HG03139 (cell line): Measurements from ENCODE around the gene ADD3.
"Not testable (repeated sequence)": the region's sequence is repeated elsewhere in the genome, so short reads cannot be mapped to it uniquely, and the experiment has no call there.

Experiments used
- ATAC-seq: cut with Tn5 transposase; IDR thresholded peaks from one replicate; pipeline ENCODE4 v1.9.1; 2021; ENCODE audit not compliant: unreplicated experiment

The ADD3 gene

DNA sequence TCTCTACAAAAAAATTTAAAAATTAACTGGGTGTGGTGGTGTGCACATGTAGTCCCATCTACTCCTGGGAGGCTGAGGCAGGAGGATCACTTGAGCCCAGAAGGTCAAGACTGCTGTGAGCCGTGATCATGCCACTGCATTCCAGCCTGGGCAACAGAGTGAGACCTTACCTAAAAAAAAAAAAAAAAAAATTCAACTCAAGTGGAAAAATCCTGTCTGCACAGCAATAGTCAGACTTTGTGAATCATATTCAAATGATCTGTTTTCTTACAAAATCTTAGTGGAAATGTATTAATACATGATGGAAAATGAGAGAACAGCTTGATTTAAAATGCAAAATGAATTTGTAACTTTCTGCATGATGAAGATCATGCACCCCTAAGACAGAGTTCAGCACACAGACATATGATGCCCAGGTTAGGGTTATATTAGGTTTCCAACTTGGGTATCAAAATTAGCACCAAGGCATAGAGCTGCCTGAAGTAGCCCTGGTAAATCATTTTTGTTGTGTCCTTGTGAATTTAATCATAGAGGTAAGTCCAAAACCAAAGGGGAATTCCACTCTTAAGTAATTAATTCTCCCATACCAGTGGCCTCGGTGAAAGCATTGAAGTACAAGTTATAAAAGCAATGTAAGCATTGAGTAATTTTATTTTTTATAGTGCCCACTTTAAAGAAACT, 93.8 kb downstream of the ADD3 start:
- no peak for ATAC-seq

DNA sequence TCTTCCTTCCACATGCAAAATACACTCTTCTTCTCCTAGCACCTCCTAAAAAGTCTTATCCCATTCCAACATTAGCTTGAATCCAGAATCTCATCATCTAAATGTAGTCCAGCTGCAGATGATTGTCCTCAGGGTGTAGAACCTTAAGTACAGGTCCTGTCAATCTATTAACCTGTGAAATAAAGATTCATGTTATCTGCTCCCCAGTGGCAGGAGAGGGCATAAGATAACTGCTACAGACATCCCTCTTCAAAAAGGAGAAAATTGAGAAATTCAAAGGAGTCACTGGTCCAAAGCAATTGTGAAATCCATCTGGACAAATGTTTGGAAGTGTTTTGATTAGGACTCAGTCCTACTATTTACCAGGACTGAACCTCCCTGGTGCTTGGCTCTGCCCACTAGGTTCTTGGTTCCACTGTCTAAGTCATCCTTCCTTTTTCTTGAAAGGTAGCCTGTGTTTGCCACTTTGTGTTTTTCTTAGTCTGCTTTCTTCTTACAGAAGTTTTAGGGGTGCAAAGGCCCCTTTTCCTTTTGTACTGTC, 96.2 kb downstream of the ADD3 start:
- no peak for ATAC-seq

DNA sequence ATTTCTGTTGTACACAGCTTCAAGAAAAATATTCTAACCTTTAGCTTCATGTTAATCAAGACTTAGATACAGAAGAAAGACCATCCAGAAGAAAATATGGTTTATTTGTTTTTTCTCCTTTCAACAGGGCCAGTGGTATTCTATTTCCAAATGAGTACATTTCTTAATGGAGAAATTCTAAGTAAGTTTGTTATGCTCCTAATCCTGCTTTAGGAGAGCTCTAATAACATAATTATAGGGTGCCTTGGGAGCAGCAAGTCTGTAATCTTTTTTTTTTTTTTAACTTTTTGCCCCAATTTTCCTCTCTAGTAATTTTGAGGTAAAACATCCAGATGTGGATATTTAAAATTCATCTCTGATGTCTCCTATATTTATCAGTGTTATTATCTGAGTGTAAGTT, 98.1 kb downstream of the ADD3 start:
- no peak for ATAC-seq

DNA sequence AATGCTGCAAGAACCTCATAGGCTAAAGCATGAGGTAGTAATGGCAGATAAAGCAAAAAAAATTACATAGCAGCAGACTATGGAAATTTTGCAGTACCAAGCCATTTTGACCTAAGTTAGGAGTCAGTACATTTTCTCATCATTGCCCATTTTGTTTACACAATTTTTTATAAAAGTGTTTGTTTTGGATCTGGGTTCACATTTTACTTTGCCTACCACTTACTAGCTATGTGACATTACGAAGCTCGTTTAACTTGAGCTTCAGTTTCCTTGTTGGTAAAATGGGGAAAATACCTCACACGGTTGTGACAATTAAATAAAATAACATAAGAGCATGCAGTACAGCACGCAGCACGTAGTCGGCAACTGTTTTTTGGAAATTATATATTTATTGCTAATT, 99.6 kb downstream of the ADD3 start:
- ATAC-seq, result no peak

DNA sequence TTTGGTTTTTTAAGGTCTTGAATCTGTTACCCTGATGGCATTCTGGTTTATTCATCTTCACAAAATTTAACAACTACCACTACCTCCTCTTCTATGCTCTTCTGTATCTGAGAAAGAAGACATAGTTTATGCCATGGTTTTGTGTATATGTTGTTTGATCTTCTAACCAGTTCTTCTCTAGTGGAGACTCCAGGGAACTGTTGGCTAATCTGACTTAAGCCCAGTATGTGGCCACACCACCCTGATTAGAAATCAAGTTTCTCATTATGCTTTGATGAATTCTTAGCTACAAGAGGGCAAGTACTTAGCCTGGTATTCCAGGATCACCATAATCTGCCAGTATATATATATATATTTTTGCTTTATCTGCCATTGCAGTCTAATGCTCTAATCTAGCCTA, 100.1 kb downstream of the ADD3 start:
- no peak for ATAC-seq

DNA sequence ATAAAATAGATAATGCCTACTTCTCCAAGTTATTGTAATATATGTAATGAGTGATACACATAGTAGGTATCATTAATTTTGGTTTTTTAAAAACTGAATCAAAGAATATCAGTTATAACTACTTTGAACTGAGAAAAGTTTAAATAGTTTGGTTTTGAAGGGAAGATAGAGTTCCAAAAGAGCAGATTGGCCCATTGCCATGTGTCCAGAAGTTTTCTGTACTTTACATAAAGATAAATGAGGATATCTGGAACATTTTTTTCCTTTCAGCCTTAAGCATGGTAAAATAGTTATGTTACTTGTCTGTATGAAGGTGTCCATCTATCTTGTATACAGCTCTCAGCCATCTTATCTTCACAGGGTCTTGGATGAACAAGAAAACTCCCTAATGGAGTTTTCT, 101.7 kb downstream of the ADD3 start:
- no peak for ATAC-seq

DNA sequence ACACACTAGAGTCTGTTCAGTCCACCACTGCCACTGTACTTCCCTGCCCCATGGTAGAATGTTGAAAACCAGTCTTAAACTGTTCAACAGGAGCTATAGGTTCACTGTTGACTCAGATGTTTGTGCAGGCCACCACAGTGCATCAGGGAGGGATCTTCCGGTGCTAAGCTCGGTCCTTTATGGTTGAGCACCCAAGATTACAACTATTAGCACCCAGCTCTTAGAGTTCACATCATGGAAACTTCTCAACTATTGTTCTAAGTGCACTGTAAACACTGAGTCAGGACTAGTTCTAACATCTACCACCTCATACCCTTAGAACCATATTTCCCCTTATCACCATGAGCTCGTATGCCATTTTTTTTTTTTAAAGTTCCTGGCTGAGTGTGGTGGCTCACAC, 102.6 kb downstream of the ADD3 start:
- ATAC-seq, result no peak

DNA sequence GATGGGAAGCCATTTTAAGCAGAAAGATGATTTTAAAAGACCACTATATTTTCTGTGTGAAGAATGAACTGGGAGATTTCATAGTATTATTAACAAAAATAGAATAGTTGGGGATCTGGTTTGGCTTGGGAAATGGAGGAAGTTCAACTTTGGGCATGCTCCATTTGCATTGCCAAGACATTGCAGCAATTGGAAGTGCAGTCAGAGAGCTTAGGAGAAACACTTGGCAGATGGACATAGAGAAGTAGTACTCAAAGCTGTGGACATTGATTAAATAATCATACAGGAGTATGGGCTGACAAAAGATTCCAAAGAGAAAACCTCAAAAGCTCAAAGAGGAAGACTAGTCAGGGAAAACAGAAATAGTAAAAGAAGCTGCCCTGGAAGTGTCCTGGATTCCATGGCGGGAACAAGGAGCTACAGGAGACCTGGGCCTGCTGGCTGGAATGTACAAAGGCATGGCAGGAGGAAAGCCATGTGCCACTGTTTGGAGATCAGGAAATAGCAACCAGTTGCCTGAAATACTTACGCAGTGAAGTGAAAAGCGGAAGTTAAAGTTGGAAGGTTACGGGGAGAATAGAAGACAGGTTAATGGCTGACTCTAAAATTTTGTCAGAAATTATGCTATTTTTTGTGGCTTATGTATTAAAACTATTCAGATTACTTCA, 106.0 kb downstream of the ADD3 start:
- ATAC-seq, result no peak

DNA sequence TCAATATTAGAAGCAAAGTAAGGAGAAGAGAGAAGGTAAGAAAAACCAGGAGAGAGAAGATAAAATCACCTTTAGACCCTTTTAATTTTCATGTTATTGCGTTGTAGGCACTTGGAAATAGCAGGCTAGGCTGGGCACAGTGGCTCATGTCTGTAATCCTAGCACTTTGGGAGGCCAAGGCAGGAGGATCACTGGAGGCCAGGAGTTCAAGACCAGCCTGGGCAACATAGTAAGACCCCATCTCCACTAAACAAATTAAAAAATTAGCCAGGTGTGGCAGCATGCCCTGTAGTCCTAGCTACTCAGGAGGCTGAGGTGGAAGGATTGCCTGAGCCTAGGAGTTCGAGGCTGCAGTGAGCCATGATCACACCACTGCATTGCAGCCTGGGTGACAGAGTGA, 106.9 kb downstream of the ADD3 start:
- ATAC-seq, result not testable (repeated sequence)

DNA sequence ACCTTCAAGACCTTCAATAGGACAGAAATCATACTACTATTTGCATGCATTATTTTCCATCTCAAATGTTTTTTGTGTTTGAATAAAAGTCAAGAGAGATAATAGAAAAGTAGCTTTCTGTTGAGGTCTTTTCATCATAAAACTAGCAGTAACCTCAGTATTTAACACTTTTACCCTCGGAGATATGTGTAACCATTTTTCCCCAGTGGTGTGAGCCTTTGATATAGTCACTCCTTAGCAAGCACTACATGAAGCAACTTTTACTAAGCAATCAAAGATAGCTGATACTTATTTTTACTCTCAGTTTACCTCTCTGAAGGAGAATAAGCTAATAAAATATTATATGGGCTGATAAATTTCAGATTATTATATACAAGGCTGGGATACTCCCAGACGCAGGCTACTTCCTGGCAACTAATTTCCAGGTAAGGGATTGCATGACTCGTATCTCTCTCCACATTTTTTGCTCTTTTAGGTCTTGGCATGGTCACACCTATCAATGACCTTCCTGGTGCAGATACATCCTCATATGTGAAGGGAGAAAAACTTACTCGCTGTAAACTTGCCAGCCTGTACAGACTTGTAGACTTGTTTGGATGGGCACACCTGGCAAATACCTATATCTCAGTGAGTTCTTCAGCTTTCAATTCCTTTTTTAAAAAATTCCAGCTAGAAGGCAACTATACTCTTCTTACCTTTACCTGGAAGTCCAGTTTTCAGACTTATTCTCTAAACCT, 108.2 kb downstream of the ADD3 start:
- no peak for ATAC-seq

DNA sequence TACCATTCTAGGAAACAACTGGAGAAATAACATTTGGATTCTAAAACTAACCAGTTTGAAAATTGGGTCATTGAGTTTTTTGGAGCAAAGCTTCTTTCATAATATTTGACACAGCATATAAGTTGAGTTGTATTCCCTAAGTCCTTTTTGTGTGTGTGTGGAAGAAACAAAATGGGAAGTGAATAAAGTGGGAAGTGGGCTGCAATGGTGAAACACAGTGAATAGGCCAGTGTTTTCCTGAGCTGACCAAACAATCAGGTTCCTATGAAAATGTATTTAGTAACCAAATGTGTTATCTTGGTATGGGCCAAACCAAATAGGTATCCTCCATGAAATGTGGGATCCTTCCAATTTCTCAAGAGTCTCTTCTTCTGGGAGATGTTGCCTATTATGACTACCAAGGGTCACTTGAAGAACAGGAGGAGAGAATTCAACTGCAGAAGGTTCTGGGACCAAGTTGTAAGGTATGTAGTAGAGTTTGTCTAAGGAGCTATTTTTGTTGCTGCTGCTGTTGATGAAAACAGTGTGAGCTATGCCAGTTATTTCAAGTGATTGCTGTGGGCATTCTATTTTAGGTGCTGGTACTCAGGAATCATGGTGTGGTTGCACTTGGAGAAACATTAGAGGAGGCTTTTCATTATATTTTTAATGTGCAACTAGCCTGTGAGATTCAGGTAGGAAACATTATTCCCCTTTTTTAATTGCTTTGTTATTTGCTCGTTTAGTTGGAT, 111.3 kb downstream of the ADD3 start:
- no peak for ATAC-seq

DNA sequence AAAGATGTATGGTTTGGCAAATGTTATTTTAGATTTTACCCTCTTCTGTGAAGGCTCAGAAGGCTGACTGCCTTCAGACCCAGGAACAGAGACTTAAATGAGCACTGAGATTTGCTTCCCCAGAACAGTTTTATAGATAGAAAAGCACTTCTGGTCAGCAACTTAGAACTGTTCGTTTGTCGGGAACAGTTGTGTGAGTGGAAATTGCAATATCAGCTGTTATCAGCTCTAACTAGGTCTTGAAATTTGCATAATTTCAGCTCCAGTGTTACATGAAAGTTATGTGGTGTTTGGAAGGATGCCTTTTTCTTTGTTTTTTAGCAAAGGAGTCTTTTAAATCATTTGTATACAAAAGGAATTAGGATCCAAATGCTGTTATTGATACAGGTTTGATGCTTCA, 115.8 kb downstream of the ADD3 start:
- no peak for ATAC-seq

DNA sequence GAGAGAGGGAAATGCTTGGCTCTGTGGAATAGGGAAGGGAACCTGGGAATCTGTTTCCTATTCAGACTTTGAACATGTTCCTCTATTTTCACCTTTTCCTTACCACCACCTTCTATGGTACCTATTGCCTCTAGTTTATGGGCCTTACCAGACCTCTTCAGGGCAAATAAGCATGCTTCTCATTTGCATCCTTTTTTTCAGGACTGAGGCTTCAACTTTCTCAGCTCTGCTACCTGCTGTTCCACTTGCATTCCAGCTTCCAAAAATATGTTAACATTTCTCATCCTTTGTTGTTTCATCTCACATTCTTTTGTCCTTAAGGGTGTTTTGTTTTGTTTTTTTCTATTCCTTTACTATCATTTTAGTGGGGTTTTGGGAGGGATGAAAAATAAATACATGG, 121.7 kb downstream of the ADD3 start:
- ATAC-seq, result no peak

DNA sequence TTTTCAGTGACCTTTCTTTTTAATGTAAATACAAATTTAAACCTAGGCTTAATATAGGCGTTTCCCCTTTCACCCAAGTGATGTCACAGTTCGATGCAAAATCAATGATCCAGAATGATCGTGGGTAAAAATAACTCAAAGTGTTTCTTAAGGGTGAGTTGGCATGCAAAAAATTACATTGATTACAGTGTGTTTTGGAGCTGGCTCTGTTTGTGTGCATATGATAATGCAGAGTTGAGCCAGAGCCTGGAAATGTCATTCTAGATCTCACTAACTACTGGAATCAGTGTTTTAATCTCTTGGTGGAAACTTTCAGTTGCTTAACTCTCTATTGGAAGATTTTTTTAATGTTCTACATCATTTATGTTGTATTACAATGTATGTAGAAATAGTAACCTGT, 127.1 kb downstream of the ADD3 start:
- ATAC-seq, result no peak

DNA sequence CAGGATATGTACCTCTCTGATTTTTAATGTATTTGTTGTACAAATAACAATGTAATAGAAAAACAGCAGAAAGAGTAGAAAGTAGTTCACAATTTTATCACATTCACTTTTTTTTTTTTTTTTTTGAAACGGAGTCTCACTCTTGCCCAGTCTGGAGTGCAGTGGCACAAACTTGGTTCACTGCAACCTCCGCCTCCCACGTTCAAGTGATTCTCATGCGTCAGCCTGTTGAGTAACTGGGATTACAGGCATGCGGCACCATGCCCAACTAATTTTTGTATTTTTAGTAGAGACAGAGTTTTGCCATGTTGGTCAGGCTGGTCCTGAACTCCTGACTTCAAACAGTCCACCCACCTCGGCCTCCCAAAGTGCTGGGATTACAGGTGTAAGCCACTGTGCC, 128.1 kb downstream of the ADD3 start:
- ATAC-seq, result not testable (repeated sequence)

DNA sequence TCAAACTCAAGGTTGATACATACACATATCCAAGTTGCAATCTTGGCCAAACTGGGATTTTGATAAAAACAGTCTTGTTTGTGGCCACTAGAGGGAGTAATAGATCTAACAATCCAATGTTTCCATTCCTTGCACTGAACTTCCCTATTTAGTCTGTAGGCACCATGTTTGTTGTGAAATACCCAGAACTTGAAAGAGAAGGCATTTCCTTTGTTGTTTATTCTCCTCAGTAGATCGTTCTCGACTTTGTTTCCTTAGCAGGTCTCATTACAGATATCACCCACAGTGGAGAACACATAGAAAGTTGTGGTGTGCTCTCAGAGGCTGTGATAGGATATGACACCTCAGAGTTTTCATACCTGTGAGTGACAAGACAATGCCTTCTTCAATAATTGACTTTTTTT, 129.4 kb downstream of the ADD3 start:
- ATAC-seq, result peak; percentile 53

DNA sequence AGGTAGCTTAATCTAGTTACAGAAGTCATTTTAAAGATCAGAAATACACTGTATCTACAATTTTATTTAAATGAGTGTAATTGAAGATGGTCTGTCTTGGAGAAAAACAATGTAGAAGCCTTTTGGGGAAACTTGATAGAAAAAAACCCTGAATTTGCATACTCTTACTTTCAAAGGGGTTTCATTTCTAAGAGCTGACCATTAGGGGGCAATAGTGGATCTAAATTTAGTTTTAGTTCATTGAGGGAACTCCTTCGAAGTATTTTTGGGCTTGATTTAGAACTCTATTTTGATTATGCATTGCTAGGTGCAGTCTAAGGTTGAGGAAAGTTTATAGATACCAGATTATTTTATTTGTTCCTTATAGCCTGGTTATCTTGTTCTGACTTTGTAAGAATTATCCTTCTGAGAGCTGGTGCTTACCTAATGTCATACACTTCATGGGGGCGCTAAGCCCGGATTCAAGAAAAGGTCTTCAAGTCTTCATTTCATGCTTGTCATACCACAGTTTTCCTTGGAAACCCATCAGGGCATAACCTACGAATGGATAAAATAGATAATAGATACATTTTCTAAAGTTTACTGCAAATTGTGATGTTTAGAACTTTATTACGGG, 130.5 kb downstream of the ADD3 start:
- peak; percentile 52 for ATAC-seq

DNA sequence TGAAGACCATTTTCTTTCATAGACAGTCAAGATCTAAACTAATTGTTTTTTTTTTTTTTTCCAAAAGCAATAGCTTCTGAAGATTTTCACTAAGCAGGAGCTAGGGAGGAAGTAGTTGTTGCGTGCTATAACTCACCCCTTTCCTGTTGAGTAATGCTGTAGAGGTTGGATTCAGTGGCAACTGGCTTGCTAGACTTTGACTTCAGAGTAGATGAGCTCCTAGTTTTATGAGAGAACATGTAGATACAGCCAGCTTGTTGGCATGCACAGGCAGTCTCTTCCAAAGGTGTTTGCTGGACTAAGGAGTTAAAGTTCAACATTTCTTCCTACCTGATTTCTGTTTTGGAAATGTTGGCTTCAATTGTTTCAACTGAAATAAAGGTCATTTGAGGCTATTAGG, 133.4 kb downstream of the ADD3 start:
- ATAC-seq, result no peak

DNA sequence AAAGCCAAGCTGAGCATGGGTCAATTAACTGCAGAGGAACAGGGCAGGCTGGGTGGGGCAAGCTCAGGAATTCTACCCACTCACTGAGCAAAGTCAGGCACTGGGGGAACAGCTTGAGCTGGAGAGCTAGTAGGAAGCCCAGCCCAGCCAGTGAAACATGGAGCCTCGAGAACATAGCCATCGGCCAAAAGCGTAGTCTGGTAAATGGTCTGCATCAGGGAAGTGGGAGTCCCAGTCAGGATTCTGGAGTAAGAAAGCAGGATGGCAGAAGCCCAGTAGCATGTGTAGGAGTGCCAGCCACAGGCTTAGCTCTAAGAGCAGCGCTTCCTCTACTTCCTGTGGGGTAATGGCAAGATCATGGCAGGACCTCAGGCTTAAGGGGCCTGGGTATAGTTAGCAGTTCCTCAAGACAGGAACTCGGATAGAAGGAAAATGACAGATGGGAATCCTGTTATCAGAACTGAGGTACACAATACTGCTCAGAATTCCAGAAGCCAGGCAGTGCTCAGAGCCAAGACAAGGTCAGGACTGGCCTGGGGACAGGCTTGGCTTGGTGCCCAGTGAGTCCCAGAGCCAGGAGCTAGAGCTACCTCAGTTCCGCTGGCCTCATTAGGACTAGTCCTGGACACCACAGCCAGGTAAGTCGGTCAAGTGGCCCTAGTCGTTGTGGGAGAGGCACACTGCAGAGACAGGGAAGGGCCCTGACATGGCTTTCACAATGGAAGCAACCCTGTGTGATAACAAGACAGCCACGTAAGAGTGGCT, 134.3 kb downstream of the ADD3 start:
- no peak for ATAC-seq

DNA sequence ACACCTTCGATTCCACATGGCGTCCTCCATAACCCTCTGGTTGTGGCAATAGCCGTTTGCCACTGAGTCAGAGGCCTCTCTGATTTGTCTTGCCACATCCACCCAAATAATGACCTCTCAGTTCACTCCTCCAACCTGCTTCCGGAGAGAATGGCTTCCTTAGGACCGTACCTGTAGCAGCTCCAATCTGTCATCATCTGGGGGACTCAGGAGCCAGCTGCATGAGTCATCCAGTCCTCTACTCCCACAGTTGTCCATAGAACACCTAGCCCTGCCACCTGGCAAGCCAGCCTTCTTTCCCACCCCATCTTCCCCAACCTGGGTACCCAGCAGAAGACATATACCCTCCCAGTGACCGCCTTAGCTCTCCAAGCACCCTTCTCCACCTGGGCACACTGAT, 135.2 kb downstream of the ADD3 start:
- ATAC-seq, result no peak
